ENCODE measurements around the gene ALDH4A1. TPM values are rescaled to one million over a fixed set of nuclear protein-coding genes. Genes with fewer than 3 reads are reported as not detected.
"Not testable (repeated sequence)": the region's sequence is repeated elsewhere in the genome, so short reads cannot be mapped to it uniquely, and the experiment has no call there.

ALDH4A1 gene
- total RNA-seq, 1 experiment from 2014 or later = 3.3 TPM

- no peak for DNase-seq (ENCODE audit: low spot score)
Measured at GRCh38 chr1:18901147-18901951, 1.0 kb downstream of the ALDH4A1 start.

- no peak for DNase-seq (ENCODE audit: low spot score)
Measured at GRCh38 chr1:18900303-18900841, 2.0 kb downstream of the ALDH4A1 start.

GRCh38 chr1:18899363-18900049 is 2.8 kb downstream of the ALDH4A1 start:
- no peak for DNase-seq (ENCODE audit: low spot score)

- DNase-seq (ENCODE audit: low spot score) = no peak
Measured at GRCh38 chr1:18898567-18898966, 3.8 kb downstream of the ALDH4A1 start.

- no peak for DNase-seq (ENCODE audit: low spot score)
Measured at GRCh38 chr1:18895317-18895716, 7.0 kb downstream of the ALDH4A1 start.

- DNase-seq (ENCODE audit: low spot score) = no peak
Measured at GRCh38 chr1:18893120-18893519, 9.2 kb downstream of the ALDH4A1 start.

- DNase-seq (ENCODE audit: low spot score) = not testable (repeated sequence)
Measured at GRCh38 chr1:18891858-18892257, 10.5 kb downstream of the ALDH4A1 start.

- DNase-seq (ENCODE audit: low spot score) = no peak
Measured at GRCh38 chr1:18891426-18891780, 11.0 kb downstream of the ALDH4A1 start.

GRCh38 chr1:18890706-18891425 is 11.5 kb downstream of the ALDH4A1 start:
- no peak for DNase-seq (ENCODE audit: low spot score)

GRCh38 chr1:18886003-18886335 is 16.4 kb downstream of the ALDH4A1 start:
- DNase-seq (ENCODE audit: low spot score) = no peak

- no peak for DNase-seq (ENCODE audit: low spot score)
Measured at GRCh38 chr1:18885311-18886002, 16.9 kb downstream of the ALDH4A1 start.

- DNase-seq (ENCODE audit: low spot score) = no peak
Measured at GRCh38 chr1:18884727-18885126, 17.6 kb downstream of the ALDH4A1 start.

GRCh38 chr1:18884419-18884717 is 18.0 kb downstream of the ALDH4A1 start:
- DNase-seq (ENCODE audit: low spot score) = no peak

GRCh38 chr1:18883636-18884418 is 18.5 kb downstream of the ALDH4A1 start:
- peak; percentile 48 for DNase-seq (ENCODE audit: low spot score)

GRCh38 chr1:18883079-18883478 is 19.3 kb downstream of the ALDH4A1 start:
- no peak for DNase-seq (ENCODE audit: low spot score)

GRCh38 chr1:18882486-18882885 is 19.9 kb downstream of the ALDH4A1 start:
- no peak for DNase-seq (ENCODE audit: low spot score)

- DNase-seq (ENCODE audit: low spot score) = no peak
Measured at GRCh38 chr1:18881642-18882431, 20.5 kb downstream of the ALDH4A1 start.

GRCh38 chr1:18881164-18881563 is 21.2 kb downstream of the ALDH4A1 start:
- no peak for DNase-seq (ENCODE audit: low spot score)

- DNase-seq (ENCODE audit: low spot score) = no peak
Measured at GRCh38 chr1:18880585-18880984, 21.8 kb downstream of the ALDH4A1 start.

- no peak for DNase-seq (ENCODE audit: low spot score)
Measured at GRCh38 chr1:18879791-18880309, 22.5 kb downstream of the ALDH4A1 start.

Measured in H4 (cell line).